H9 (cell line): Measurements from ENCODE around the gene ARL11. TPM values are rescaled to one million over a fixed set of nuclear protein-coding genes. Genes with fewer than 3 reads are reported as not detected.

Experiments used
- DNase-seq: peaks from one replicate; pipeline ENCODE4 v3.0.0-alpha.2; 2017
- H2AFZ ChIP-seq: one replicate; pipeline ENCODE4 v1.6.1; 2013; ENCODE audit warnings: mild to moderate bottlenecking, low read length, control low read depth, moderate library complexity
- H2AK5ac ChIP-seq: 2 replicates; pipeline ENCODE4 v1.6.1; 2013; ENCODE audit warnings: low read length, control low read depth, mixed read lengths; ENCODE audit not compliant: insufficient read length
- H2BK120ac ChIP-seq: one replicate; pipeline ENCODE4 v1.6.1; 2013; ENCODE audit warnings: low read depth, mild to moderate bottlenecking, low read length, control low read depth, inconsistent platforms; ENCODE audit not compliant: poor library complexity, severe bottlenecking
- H2BK12ac ChIP-seq: 2 replicates; pipeline ENCODE4 v1.6.1; 2013; ENCODE audit warnings: low read length, control low read depth, mixed read lengths, low read depth; ENCODE audit not compliant: insufficient read length
- H2BK15ac ChIP-seq: 2 replicates; pipeline ENCODE4 v1.6.1; 2013; ENCODE audit warnings: low read depth, low read length, control low read depth
- H2BK20ac ChIP-seq: one replicate; pipeline ENCODE4 v1.6.1; 2013; ENCODE audit warnings: low read depth, mild to moderate bottlenecking, low read length, control low read depth, inconsistent platforms; ENCODE audit not compliant: poor library complexity, severe bottlenecking
- H2BK5ac ChIP-seq: 2 replicates; pipeline ENCODE4 v1.6.1; 2013; ENCODE audit warnings: low read length, control low read depth, mixed read lengths; ENCODE audit not compliant: insufficient read length
- H3K14ac ChIP-seq: 2 replicates; pipeline ENCODE4 v1.6.1; 2013; ENCODE audit warnings: low read length, control low read depth; ENCODE audit not compliant: insufficient read depth
- H3K18ac ChIP-seq: 2 replicates; pipeline ENCODE4 v1.6.1; 2013; ENCODE audit warnings: low read depth, mild to moderate bottlenecking, mixed read lengths, low read length, control low read depth; ENCODE audit not compliant: insufficient read length
- H3K23ac ChIP-seq: 2 replicates; pipeline ENCODE4 v1.6.1; 2013; ENCODE audit warnings: low read length, control low read depth, mixed read lengths, low read depth; ENCODE audit not compliant: insufficient read length
- H3K23me2 ChIP-seq: 2 replicates; pipeline ENCODE4 v1.6.1; 2013; ENCODE audit warnings: low read depth, mild to moderate bottlenecking, mixed read lengths, low read length, control low read depth; ENCODE audit not compliant: insufficient read length, poor library complexity, severe bottlenecking
- H3K27ac ChIP-seq: 2 replicates; pipeline ENCODE4 v1.5.1; 2013; ENCODE audit warnings: low read length, control low read depth, mixed read lengths, low read depth; ENCODE audit not compliant: insufficient read length
- H3K27me3 ChIP-seq: 2 replicates; pipeline ENCODE4 v1.6.1; 2013; ENCODE audit warnings: low read length, control low read depth, inconsistent platforms; ENCODE audit not compliant: insufficient read depth
- H3K4ac ChIP-seq: 2 replicates; pipeline ENCODE4 v1.6.1; 2013; ENCODE audit warnings: low read depth, mild to moderate bottlenecking, control low read depth, inconsistent platforms, low read length, moderate library complexity
- H3K4me1 ChIP-seq: 2 replicates; pipeline ENCODE4 v1.6.1; 2013; ENCODE audit warnings: low read length, control low read depth, inconsistent platforms; ENCODE audit not compliant: insufficient read depth
- H3K4me2 ChIP-seq: 2 replicates; pipeline ENCODE4 v1.6.1; 2013; ENCODE audit warnings: low read length, control low read depth, mixed read lengths; ENCODE audit not compliant: insufficient read length, insufficient read depth
- H3K56ac ChIP-seq: 2 replicates; pipeline ENCODE4 v1.6.1; 2013; ENCODE audit warnings: low read depth, mild to moderate bottlenecking, mixed read lengths, low read length, control low read depth; ENCODE audit not compliant: insufficient read length
- H3K79me1 ChIP-seq: 2 replicates; pipeline ENCODE4 v1.6.1; 2013; ENCODE audit warnings: low read depth, mild to moderate bottlenecking, moderate library complexity, low read length, control low read depth, inconsistent platforms; ENCODE audit not compliant: insufficient read depth, poor library complexity, severe bottlenecking
- H3K79me2 ChIP-seq: 2 replicates; pipeline ENCODE4 v1.6.1; 2013; ENCODE audit warnings: low read length, control low read depth, inconsistent platforms; ENCODE audit not compliant: insufficient read depth
- H3K9ac ChIP-seq: 2 replicates; pipeline ENCODE4 v1.6.1; 2013; ENCODE audit warnings: low read length, control low read depth, mixed read lengths; ENCODE audit not compliant: insufficient read length; ENCODE audit errors: extremely low read depth
- H3K9me3 ChIP-seq: one replicate; pipeline ENCODE4 v1.6.1; 2013; ENCODE audit warnings: low read depth, low read length, inconsistent platforms; ENCODE audit not compliant: control insufficient read depth
- H3T11ph ChIP-seq: one replicate; pipeline ENCODE4 v1.6.1; 2013; ENCODE audit warnings: mild to moderate bottlenecking, low read length, control low read depth, inconsistent platforms
- H4K20me1 ChIP-seq: one replicate; pipeline ENCODE4 v1.6.1; 2013; ENCODE audit not compliant: control insufficient read depth, insufficient read length, insufficient read depth
- H4K5ac ChIP-seq: 2 replicates; pipeline ENCODE4 v1.6.1; 2013; ENCODE audit warnings: low read depth, mild to moderate bottlenecking, mixed read lengths, low read length, control low read depth; ENCODE audit not compliant: insufficient read length
- H4K8ac ChIP-seq: replicated peaks from 2 replicates; pipeline ENCODE4 v1.6.1; 2013; ENCODE audit warnings: low read length, control low read depth, mixed read lengths, low read depth; ENCODE audit not compliant: insufficient read length
- H4K91ac ChIP-seq: 2 replicates; pipeline ENCODE4 v1.6.1; 2013; ENCODE audit warnings: low read depth, mild to moderate bottlenecking, moderate library complexity, mixed read lengths, low read length, control low read depth; ENCODE audit not compliant: insufficient read length
- H3K27ac Mint-ChIP-seq, 3 experiments: 2 replicates in 2 of 3; 3 replicates in 1 of 3; pipeline ENCODE4 v1.8.0; 2020 to 2021; ENCODE audit warnings: mixed read lengths in 3 of 3, mild to moderate bottlenecking in 1 of 3, moderate library complexity in 1 of 3
- H3K27me3 Mint-ChIP-seq: 2 replicates; pipeline ENCODE4 v1.8.0; 2021; ENCODE audit warnings: low read depth, mild to moderate bottlenecking, moderate library complexity, mixed read lengths
- H3K36me3 Mint-ChIP-seq, 3 experiments: 2 replicates in 2 of 3; 3 replicates in 1 of 3; pipeline ENCODE4 v1.8.0; 2020 to 2021; ENCODE audit warnings: low read depth in 3 of 3, mixed read lengths in 3 of 3; ENCODE audit not compliant: insufficient read depth in 1 of 3
- H3K4me1 Mint-ChIP-seq, 2 experiments: 2 replicates each; pipeline ENCODE4 v1.8.0; 2020; ENCODE audit warnings: mixed read lengths in 2 of 2
- H3K4me3 Mint-ChIP-seq, 2 experiments: 2 replicates in 1 of 2; 3 replicates in 1 of 2; pipeline ENCODE4 v1.8.0; 2020 to 2021; ENCODE audit warnings: mild to moderate bottlenecking in 2 of 2, mixed read lengths in 2 of 2, moderate library complexity in 1 of 2
- H3K9me3 Mint-ChIP-seq, 2 experiments: 2 replicates in 1 of 2; 3 replicates in 1 of 2; pipeline ENCODE4 v1.8.0; 2020; ENCODE audit warnings: mild to moderate bottlenecking in 2 of 2, mixed read lengths in 2 of 2, moderate library complexity in 1 of 2
- WGBS: extraction: QIAGEN DNeasy Blood & Tissue Kit; methylation state at CpG from one replicate; pipeline ENCODE4 v1.1.7; 2013; ENCODE audit warnings: missing lambda C conversion rate, low lambda C conversion rate, mixed read lengths; ENCODE audit not compliant: insufficient read length; ENCODE audit errors: extremely low coverage; 5-methylcytosine and 5-hydroxymethylcytosine counted together
- total RNA-seq: library from RNA; stranded (reverse); gene quantifications from 2 replicates; pipeline ENCODE4 v1.2.1, GENCODE V29; 2021
- TF ChIP-seq, protein P1 (sequence below): fragments of 200-600 bp; sonication (generic); conservative IDR thresholded peaks from 3 replicates; pipeline ENCODE4 v1.8.0; 2021; ENCODE audit warnings: antibody characterized with exemption, mild to moderate bottlenecking

ARL11 gene
- total RNA-seq, 1 experiment from 2014 or later = 0.42 TPM

DNA sequence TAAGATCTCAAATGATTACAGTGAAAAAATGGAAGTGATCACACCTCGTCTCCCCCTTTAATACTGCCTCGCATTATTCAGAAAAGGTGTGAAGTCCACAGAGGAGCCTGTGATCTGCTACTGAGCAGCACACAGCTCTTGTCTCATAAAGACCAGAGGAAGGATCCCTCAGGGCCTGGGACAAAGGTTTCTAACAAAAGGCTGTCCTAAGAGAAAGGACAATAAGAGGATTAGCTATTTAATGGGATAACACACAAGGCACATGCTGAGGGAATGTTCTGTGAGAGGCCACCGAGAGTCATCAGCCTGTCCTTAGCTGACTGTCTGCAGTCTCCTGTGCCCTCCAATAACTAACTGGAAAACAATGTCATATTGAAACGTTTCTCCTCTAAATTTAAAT is 36.3 kb downstream of the ARL11 start:
- no peak overlapping the region for H2BK120ac ChIP-seq
- H2AK5ac ChIP-seq = no peak overlapping the region
- H3K18ac ChIP-seq = no peak overlapping the region
- H2BK5ac ChIP-seq = no peak overlapping the region
- no peaks in the 10 kb centered on the region for H3K79me1 ChIP-seq
- H2BK15ac ChIP-seq = no peak overlapping the region
- no peak overlapping the region for H3K4me3 Mint-ChIP-seq
- no peak overlapping the region for H3K4ac ChIP-seq
- no peak overlapping the region for H2BK12ac ChIP-seq
- peaks cover 5 to 8% of the 10 kb centered on the region in 2 experiments for H3K4me1 Mint-ChIP-seq
- no peak overlapping the region for H3K4me2 ChIP-seq
- no peak overlapping the region for H3K9ac ChIP-seq
- H3K14ac ChIP-seq = no peak overlapping the region
- no peaks in the 10 kb centered on the region for H3K9me3 ChIP-seq
- no peak for DNase-seq
- WGBS = no CpG with 5 or more reads among the region's 4 CpGs
- no peak overlapping the region for H2BK20ac ChIP-seq
- no peaks in the 10 kb centered on the region for H4K20me1 ChIP-seq
- H4K91ac ChIP-seq = no peak overlapping the region
- peaks cover 57 to 68% (median 59%) of the 10 kb centered on the region in 3 experiments for H3K36me3 Mint-ChIP-seq
- H3K9me3 Mint-ChIP-seq = no peaks in the 10 kb centered on the region; a peak in 1 of 5 replicates
- H3K27me3 ChIP-seq = no peaks in the 10 kb centered on the region
- H3T11ph ChIP-seq = no peak overlapping the region
- no peak overlapping the region for H3K23ac ChIP-seq
- no peaks in the 10 kb centered on the region for H3K4me1 ChIP-seq
- no peak overlapping the region for H2AFZ ChIP-seq
- no peaks in the 10 kb centered on the region; the same call in 1 of the 2 replicates for H3K27me3 Mint-ChIP-seq
- no peak overlapping the region for H3K27ac ChIP-seq
- no peak overlapping the region for H3K56ac ChIP-seq
- H3K23me2 ChIP-seq = no peaks in the 10 kb centered on the region
- no peak overlapping the region for H4K5ac ChIP-seq
- H4K8ac ChIP-seq = no peak overlapping the region
- no peak overlapping the region for H3K27ac Mint-ChIP-seq
- H3K79me2 ChIP-seq = no peaks in the 10 kb centered on the region
- TF ChIP-seq, protein P1, sequence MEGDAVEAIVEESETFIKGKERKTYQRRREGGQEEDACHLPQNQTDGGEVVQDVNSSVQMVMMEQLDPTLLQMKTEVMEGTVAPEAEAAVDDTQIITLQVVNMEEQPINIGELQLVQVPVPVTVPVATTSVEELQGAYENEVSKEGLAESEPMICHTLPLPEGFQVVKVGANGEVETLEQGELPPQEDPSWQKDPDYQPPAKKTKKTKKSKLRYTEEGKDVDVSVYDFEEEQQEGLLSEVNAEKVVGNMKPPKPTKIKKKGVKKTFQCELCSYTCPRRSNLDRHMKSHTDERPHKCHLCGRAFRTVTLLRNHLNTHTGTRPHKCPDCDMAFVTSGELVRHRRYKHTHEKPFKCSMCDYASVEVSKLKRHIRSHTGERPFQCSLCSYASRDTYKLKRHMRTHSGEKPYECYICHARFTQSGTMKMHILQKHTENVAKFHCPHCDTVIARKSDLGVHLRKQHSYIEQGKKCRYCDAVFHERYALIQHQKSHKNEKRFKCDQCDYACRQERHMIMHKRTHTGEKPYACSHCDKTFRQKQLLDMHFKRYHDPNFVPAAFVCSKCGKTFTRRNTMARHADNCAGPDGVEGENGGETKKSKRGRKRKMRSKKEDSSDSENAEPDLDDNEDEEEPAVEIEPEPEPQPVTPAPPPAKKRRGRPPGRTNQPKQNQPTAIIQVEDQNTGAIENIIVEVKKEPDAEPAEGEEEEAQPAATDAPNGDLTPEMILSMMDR = no peak
